ENCODE results near the gene NSFL1C.

NSFL1C gene

DNA sequence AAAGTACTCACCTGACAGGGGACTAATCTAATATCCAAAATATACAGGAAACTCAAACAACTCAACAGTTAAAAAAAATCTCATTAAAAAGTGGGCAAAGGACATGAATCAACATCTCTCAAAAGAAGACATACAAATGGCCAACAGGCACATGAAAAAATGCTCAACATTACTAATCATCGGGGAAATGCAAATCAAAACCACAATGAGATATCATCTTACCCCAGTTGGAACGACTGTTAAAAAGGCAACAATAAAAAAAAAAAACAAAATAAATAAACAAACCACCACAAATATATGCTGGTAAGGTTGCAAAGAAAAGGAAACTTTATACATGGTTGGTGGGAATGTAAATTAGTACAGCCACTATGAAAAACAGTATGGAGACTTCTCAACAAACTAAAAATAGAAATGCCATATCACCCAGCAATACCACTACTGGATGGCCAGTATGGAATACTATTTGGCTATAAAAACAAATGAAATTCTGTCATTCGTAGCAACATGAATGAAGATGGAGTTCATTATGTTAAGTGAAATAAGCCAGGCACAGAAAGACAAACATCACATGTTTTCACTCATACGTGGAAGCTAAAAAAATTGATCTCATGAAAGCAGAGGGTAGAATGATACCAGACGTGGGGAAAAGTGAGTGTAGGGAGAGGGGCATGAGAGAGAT is 17.9 kb upstream of the NSFL1C start:
- no peak for DNase-seq

DNA sequence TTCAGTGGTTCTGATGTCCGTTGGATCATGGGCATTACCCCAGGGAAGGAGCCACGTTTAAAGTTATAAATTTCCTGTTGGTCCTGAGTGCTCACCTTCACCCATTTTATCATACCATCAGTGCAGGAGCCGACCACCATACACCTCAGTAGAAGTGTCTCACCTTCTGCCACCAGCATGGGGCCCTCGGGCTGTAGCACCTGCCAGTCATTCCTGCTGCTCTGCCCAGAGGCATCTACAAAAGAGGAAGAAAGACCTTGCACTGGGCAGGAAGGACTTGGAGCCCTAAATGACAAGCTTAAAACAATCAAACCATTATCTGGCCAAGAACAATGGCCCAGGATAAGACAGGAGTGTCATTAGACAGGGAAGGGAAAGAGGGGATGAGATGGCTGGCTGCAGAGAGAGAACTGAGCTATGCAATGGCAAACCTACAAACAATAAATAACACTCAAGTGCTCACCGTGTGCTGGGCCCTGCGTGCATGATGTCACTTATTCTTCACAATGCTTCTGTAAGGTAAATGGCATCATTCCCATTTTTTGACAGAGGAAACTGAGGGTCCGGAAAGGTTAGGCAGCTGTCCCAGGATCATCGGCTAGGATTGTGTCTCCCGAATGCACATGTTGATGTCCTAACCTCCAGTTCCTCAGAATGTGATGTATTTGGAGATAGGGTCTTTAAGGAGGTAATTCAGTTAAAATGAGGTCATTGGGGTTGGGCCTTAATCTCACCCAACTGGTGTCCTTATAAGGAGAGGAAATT is 13.4 kb upstream of the NSFL1C start:
- ATAC-seq: no peak
- no peak for DNase-seq

More for the DNA sequence above, 17.9 kb upstream of the NSFL1C start:
- no peak for ATAC-seq

DNA sequence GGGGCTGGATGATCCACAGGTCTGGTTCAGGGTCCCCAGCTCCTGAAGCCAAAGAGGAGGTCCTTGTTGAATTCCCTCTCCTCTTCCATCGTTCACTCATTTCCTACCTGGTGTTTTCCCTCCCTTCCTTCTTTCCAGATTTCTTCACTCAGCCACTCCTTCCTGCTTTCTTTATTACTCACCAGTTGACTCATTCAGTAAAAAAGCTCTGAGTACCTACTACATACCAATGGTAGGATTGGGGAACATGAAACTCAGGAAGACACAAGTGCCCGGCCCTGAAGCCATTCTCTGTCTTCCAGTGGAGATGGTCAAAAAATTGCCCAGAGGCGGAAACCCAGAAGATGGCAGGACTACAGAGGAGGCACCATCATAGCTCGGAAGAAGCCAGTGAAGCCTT is 11.9 kb upstream of the NSFL1C start:
- DNase-seq (no peak), ATAC-seq (no peak)

DNA sequence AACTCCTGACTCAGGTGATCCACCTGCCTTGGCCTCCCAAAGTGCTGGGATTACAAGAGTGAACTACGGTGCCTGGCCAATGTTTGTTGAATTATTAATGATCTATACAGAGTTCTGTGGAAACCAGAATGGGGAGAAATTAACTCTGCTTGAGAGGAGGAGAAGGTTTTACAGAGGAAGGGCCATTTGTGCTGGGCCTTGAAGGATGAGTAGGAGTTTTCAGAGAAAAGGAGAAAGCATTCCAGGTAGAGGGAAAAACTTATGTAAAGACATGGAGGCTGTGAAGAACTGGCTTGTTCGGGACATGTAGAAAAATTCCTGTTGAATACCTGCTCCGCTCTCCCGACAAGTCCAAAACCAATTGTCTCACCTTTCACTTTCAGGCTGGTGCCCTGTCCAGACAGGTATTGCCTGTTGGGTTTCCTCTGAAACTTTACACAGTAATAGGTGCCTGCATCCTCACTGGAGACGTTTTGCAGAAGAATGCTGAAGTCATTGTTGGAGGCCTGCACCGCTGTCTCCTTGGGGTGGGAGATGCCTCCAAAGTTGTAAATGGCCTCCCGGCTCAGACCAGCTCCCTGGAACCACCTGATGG is 11.3 kb upstream of the NSFL1C start:
- DNase-seq (no peak), ATAC-seq (no peak)

DNA sequence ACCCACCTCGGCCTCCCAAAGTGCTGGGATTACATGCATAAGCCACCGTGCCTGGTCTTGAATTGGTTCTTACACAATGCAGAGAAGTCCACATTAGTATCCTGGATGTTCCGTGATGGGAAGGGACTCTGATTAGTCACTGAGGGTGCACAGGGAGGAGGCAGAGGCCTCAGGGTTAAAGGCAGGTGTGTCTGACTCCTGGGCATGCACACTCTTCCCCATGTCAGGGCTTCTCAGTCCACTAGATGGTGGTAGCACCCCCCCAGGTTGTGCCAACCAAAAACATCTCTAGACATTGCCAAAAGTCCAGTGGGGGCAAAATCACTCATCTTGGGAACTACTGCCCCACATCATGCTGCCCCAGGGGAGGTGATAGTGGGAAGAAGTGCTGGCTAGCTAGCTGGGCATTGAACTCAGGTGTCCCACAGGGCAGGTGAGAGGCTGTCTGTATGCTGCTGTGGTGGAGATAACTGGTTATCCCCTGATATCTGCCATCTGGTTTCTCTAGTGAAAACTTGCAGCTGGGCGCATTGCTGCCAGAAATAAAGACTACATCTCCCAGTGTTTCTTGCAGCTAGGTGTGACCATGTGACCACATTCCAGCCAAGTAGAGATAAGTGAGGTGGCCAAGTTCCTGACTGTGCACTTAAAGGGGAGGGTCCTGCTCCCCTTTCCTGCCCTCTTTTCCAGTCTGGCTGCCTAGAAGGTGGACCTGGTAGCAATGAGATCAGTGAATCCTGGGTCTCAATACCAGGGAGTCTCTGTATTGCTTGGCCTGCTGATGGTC is 8.4 kb upstream of the NSFL1C start:
- ATAC-seq (no peak), DNase-seq (no peak)

DNA sequence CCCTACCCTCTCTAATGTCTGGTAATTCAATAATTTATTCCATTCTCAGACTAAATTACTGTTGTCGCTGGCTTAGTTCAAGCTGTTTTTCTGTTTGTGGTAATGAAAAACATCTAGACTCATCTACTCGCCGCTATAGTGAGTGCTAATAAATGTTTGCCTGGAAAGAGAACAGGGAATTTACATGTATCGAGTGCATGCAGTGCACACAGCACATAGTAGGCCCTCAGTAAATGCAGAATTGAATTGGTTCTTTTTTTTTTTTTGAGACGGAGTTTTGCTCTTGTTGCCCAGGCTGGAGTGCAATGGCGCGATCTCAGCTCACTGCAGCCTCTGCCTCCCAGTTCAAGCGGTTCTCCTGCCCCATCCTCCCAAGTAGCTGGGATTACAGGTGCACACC is 7.7 kb upstream of the NSFL1C start:
- DNase-seq: no peak
- ATAC-seq: no peak

DNA sequence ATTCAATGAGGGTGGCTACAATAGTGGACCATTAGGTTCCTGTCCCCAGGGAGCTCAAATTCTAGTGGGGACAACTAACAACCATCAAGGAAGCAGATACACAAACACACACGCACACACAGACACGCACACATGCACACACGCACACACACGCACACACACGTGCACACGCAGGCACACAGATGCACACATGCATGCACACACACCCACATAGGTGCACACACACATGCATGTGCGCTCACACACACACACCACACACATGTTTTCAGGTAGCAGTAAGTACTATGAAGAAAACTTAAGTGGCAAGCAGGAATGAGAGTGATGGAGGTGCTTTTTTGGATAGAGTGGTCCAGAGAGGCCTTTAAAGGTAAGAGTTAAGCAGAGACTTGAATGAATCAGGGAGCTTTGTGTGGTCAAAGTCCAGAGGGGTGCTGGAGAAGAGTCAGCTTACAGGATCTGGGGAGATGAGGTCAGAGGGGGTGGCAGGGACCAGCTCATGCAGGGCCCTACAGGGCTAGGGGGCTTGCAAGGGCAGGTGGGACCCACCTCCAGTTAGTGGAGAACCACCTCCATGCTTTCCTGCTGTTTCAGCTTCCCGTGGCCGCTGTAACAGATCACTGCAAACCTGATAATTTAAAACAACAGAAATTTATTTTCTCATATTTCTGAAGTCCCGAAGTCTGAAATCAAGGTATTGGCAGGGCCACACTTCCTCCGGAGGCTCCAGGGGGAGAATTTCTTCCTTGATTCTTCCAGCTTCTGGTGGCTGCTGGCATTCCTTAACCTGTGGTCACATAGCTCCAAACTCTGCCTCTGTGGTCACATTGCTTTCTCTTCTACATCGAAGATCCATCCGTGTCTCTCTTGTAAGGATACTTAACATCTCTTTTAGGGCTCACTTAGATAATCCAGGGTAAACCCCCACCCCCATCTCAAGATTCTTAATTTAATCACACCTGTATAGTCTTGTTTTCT is 6.9 kb upstream of the NSFL1C start:
- ATAC-seq: no peak
- DNase-seq: no peak

DNA sequence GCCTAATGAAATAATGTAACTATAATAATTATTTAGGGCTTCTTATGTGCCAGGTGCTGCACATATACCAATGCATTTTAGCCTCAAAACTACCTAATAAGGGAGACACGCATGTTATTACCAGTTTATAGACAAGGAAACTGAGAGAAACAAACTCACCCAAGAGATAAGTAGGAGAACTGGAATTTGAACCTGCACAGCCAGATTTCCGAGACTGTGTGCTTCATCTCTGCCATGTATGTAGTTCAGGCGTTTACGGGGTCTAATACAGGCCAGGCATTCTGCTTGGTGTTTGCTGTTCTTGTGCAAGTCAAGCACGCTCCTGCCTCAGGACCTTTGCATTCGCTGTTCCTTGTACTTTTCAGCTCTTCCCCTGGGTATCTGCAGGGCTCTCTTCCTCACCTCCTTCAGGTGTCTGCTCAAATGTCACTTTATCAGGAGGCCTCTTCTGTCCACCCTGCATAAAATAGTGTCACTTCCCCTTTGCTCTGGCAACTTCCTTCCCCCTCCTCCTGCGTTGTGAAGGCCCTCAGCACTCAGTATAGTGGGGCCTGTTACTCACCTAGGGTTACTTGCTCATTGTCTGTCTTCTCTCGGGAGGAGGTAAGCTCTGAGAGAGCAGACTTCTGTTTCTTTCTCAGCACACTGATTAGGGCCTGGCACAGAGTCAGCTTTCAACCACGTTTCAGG is 6.1 kb upstream of the NSFL1C start:
- no peak for ATAC-seq
- DNase-seq: no peak

DNA sequence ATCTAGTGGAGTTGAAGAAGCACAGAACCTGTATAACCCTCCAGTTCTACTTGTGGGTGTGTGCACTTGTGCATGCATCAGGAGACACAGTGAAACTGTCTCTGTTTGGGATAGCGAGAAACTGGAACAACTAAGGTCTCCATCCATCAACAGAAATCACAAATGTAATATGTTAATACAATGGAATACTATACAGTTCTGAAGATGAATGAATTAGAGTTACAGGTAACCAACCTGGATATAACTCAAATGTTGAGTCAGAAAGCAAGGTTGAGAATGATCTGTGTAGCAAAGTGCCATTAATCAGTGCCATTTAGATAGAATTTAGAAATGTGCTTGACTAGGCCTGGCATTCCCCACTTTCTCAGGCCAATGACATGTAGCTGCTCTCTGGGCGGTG is 4.6 kb upstream of the NSFL1C start:
- no peak for DNase-seq
- ATAC-seq: no peak

DNA sequence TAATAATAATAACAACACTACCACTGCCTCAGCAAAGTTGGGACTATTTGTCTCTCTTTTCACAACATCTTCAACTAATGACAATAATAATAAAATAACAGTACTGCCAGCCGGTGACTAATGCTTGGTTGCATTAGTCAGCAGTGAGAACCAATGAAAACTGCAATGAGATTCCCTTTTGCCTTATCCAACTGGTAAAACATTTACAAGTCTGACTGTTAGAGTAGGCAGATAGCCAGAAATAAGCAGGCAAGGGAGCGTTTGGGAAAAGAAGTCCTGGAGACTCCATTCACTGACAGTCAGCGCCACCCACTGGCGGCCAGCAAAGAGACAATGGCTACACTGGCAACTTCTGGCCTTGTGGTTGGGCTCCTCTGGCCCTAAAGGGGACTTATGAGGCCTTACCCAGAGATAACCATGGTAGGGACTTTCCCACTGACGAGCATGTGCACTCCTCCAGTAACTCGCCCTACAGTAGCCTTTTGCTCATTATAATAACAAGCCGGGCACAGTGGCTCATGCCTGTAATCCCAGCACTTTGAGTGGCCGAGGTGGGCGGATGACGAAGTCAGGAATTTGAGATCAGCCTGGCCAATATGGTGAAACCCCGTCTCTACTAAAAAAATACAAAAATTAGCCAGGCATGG is 3.4 kb upstream of the NSFL1C start:
- ATAC-seq (no peak), DNase-seq (peak; percentile 33)

DNA sequence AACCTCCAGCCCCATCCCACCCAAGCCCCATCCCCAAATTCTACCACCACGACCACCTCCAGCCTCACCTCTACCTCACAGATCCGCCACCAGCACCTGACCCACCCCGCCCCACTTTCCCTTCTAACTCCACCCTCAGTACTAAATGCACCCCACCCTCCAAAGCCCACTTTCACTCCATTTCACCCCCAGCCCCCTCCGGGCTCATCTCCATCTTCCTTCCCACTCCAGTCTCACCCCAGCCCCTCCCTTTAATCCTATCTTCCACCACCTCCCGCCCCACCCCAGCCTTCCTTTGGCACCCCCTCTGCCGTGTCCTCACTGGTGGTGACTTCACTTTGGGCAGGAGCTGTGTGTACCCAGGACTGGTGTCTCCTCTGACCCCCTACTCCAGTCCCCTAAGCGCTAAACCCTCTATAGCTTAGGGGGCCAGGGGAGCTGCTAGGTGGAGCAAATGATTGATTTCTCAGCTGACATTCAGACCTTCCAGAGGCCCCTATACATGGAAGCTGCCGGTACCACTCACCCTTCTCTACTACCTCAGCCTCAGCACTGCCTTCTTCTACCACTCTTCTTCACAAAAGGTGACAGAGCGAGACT is 2.8 kb upstream of the NSFL1C start:
- ATAC-seq (no peak), DNase-seq (no peak)

DNA sequence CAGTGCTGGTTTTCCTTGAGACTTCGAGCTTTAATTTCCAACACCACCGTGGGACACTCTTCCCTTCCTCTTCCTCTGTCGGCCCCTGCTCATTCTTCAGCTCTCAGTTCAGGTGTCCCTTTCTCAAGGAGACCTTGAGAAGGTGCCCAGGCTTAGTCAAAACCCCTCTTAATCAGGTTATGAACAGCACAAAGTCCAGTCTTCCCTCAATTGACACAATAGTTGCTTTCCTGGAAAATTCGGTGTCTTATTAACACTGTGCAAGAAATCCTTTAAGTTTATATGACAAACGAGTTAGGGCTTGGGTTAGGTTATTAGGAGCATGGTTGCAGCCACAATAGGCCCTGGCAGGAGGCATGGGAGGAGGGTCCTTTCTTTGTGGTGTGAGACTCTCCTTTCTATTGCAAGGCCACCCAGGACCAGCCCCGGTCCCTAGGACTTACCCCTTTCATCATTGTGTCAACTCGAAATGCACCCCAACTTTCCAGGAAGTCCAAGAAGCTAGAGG is 1.5 kb upstream of the NSFL1C start:
- no peak for DNase-seq
- ATAC-seq: no peak

DNA sequence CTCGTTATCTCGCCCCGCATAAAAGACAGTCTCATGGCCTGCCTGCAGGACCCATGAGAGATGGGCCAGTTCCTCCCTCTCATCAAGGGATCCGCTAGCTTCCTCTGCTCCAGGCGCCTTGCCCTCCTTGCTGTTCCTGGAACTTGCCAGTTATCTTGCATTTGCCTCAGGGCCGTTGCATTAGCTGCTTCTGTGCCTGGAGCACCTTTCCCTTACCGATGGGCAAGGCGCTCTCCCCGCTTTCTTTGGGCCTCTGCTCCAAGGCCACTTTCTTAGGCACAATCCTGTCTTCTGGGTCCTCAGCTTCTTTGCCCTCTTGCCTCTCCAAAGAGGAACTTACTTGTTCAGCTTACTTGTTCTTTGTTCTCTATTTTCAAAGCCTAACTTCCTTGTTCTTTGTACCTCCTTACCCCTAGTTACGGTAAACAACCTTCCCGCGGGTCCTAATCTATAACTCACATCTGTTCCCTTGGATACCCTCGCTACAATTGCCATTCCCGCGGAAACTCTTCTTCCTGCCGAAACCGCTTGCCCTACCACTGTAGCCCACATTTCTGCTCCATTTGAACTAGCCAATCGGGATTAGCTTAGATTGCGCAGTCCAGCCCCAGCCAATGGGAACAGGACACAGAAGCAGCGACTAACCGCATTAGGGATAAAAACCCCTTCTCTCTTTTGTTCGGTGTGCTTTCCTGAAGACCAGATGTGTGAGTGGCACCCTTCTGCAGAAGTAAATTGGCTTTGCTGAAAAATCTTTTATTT is 887 bp upstream of the NSFL1C start:
- DNase-seq (peak; percentile 11), ATAC-seq (no peak)

DNA sequence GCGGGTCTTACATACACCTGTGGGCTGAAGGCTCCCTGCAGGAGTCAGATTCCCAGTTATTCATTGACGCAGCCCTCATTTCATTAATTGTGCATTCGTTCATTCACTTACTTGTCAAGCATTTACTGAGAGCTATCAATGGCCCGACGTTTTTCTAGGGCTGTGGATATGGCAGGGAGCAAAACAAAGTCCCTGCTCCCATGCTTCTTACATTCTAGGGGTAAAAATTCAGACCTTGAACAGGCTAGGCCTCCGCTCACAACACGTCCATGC is 369 bp upstream of the NSFL1C start:
- ATAC-seq: no peak

DNA sequence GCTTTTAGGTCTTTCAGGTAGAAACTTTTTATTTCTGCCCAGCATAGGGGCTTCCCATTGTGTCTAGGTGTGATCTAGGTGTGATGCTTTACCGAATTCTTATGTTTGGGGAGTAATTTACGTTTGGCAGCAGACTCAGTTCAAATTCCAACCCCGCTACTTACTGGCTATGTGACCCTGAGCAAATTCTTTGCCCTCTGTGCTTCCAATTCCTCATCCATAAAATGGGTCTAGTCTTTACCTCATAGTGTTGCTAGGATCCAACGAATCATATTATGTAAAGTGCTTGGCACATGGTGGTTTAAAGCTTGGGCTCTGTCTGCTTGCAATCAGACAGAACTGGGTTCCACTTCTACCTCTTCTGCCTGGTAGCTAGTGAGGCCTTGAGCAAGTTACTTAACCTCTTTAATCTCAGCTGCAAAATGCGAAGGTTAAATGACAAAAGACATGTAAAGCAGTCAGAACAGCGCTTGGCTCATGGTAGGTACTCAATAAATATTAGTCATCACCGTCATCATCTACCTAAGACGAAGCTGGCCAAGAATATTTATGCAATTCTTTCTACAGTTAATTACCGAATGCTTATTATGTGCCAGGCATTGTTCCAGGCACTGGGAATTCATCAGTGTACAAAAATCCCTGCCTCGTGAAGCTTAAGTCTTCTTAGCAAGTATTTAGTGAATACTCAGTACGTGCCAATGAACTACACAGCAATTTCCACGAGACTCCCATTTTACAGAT is 1.0 kb downstream of the NSFL1C start:
- ATAC-seq (no peak), DNase-seq (no peak)

More for the DNA sequence above, 369 bp upstream of the NSFL1C start:
- no peak for DNase-seq

DNA sequence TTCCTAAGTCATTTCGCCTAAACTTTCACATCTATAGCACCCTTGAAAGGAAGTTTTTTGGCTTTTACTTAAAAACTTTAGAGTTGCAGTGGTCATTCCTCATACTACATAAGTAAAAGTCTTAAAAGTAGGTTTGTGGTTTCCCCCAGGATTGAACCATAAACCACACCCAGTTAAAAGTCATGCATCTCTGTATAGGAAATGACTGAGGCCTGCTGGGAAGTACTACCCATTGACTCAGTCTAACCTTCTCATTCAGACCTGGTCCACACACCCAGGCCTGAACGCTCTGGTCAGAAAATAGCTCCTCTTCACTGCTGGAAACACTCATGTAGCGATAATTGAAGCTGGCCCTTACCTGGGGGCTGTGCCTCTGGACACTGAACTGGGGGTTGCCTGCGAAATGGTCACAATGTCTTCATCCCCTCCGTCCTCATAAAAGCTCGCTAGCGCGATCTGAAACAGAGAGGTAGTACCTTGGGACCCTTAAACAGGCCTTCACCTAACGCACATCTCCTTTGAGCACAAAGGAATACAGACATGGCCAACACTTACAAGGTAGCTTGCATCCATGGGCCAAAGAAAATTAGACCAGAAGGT is 2.6 kb downstream of the NSFL1C start:
- ATAC-seq (no peak), DNase-seq (no peak)

DNA sequence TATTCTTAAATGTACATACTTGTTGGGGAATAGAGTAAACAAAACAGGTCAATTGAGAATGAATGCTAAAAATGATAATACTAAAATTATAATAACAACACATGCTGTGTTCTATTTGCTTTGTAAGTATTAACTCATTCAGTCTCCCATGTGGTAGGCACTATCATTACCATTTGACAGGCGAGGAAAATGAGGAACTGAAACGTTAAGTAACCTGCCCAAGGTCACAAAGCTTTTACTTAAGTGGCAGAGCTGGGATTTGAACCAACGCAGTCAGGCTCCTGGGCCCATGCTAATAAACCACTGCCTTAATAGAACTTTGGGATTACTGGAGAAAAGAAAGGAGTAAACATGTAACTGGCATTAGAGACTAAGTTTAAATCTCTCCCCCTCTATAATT is 3.8 kb downstream of the NSFL1C start:
- no peak for ATAC-seq
- no peak for DNase-seq

DNA sequence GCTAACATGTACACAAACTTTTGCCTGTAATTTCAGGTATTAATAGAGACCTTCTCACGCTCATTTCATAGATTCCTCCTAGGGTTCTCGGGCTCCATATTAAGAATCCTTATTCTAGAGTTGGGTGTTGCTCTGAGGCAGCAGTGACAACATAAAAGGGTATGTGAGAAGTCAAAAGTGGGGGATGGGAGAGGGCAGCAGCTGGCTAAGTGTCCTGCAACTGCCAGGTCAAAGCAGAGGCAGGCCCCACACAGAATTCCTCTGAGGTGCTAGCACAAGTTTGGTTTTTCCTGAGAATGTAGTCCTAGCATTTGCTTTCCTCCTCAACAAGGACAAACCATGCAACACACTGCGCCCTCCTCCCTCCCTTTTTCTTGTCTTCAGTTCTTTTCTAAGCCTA is 4.6 kb downstream of the NSFL1C start:
- ATAC-seq (no peak), DNase-seq (no peak)

Data from stimulated activated naive CD8-positive, alpha-beta T cell treated with anti-CD3 and anti-CD28 coated beads, Interleukin-15, Interleukin-2, amounts not matched to agents 100 U/mL and 50 U/mL, for 24 hours (primary cell).